HG03095 (cell line): Measurements from ENCODE around the gene FLNC.

Source experiments
- ATAC-seq: cut with Tn5 transposase; IDR thresholded peaks from one replicate; pipeline ENCODE4 v1.9.1; 2021; ENCODE audit warnings: moderate library complexity; ENCODE audit not compliant: unreplicated experiment

FLNC gene

DNA sequence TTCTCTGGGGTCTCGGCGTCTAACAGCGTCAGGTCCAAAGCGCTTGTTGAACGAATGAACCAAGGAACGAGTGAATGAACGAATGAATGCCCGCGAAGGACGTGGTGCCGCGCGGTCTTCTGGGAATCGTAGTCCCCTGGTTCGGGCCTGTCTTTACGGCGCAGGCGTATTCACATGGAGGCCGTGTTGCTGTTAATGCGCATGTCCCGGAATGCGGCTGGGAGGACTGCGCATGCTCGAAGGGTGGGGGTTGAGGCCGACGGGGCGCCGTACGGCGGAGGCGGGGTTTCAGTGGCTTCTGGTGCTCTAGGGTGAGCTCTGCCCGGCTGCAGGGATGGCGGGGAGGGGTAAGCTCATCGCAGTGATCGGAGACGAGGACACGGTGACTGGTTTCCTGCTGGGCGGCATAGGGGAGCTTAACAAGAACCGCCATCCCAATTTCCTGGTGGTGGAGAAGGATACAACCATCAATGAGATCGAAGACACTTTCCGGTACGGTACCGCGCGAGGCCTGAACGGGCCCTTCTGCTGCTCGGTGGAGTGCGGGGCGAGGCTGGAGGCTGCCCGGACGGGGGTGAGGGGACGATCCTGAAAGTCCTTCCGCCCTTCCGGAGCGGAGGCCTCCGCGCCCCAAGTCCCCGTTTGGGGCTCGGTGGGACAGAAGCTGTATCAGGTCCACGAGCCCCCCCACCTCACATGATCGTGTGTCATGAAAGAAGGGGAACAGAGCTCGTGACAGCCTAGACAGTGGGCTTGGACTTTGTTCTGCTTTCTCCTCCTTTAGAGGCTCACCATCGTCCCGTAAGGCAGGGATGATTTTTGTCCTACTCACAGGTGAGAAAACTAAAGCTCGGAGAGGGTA, 32.6 kb downstream of the FLNC start, which contains the start of gene ATP6V1F:
Gene ATP6V1F, plus strand, starts transcription at position 286 of the 862 bp plus-strand sequence. Its CDS starts 49 bp downstream, at position 335.
- ATAC-seq, result peak; percentile 76

DNA sequence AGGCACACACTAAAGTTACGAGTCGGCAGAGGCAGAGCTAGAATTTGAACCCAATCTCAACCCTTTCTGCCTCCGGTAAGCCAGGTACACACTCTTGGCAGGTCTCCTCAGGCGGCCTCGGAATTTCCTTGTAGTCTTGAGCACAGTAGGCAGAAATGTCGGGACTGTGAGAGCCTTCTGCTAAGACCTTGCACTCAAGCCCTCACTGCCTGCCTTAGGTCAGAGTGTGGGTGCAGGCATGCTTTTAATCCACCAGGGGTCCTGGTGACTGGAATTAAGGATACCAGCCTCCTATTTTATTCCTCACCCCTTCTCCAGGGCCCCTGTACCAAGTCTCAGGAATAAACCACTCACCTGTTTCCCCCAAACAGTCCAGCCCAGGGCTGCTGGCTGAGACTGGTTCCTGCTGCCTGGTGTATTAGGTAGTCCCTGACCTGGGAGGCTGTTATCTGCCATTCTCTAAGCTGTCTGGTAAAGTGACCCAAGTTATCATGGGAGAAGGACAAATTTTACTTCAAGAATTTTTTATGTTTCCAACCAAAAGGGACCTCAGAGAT, 33.3 kb downstream of the FLNC start:
- ATAC-seq, result peak; percentile 37

DNA sequence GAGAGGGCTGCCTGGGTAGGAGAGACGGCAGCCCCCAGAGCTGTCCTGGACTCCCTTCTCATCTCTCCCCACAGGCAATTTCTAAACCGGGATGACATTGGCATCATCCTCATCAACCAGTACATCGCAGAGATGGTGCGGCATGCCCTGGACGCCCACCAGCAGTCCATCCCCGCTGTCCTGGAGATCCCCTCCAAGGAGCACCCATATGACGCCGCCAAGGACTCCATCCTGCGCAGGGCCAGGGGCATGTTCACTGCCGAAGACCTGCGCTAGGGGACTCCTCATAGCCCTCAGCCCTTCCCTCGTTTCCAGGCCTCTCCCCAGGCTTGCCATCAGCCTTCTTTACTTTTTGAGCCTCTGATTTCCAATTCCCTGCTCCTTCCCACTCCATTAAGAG, 35.1 kb downstream of the FLNC start:
- no peak for ATAC-seq

DNA sequence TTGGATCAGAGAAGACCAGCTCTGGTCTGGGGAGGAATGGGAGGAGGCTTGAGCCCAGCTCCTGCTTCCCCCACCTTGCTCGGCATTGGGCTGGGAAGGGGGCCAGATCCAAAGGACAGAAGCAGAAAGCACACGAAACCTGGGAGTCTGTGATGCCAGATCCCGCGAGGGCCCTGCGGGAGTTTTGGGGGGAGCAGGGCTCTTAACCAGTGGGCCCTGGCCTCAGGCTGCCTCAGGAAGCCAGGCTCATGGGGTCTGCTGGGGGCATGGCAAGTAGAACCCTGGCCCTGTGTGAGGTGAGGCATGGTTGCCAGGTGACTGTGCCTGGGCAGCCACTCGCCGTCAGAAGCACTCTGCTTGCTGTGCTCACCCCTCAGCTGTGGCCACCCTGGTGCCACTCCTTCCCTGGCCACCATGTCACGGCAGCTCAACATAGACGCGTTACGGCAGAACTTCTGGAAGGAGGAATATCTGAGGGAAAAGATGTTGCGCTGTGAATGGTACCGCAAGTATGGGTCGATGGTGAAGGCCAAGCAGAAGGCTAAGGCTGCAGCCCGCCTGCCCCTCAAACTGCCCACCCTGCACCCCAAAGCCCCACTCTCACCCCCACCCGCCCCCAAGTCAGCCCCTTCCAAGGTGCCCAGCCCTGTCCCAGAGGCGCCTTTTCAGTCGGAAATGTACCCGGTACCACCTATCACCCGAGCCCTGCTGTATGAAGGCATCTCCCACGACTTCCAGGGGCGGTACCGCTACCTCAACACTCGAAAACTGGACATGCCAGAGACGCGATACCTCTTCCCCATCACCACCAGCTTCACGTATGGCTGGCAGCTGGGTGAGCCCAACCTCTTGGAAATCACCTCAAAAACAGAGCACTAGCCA, 36.0 kb downstream of the FLNC start:
- ATAC-seq, result no peak

DNA sequence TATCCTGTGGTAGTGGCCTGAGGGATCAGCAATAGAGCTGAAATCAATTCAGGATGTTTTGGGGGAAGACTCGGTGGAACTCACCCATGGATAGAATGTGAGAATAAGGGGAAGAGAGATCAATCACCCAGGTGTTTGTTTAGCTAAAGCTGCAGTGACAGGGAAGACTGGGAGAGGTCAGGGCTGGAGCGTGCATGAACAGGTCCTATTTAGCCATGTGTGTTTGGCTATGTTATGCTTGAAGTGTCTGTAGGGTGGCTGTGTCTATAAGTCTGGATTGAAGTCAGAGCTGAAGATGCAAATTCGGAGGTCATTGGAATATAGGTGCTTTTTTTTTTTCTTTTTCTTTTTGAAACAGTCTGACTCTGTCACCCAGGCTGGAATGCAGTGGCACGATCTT, 37.0 kb downstream of the FLNC start:
- ATAC-seq, result no peak

DNA sequence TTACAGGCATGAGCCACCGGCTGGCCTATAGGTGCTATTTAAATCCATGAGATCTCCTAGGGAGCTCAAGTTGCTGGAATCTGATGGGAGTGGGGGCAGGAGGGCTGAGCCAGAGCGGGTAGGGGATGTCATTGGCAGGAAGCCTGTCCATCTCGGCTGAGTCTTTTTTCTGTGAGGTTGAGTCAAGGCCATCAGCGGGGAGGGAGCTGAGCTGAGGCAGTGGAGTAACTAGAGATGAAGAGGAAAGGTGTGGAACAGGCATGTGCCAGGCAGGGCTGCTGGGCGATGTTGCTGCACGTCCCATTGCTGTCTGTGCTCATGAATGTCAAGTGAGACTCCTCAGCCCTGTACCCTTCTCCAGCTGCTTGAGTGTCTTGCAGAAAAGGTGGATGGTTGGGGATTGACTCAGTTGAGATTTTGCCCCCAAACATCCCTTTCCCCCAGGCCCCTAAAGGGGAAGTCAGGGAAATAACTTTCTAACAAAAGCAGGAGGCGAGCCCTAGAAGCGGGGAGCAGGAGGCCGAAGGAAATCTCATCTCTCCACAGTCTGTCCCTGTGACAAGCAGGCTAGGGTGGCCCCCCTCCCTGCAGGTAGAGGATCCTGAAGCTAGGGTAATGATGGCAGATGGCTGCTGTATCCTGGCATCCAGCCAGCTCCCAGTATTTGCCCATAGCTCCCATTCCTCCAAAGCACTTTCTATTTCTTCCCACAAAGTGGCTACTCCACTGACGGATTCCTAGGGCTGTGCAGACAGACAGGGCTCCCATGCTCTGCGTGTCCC, 37.8 kb downstream of the FLNC start:
- ATAC-seq, result no peak

DNA sequence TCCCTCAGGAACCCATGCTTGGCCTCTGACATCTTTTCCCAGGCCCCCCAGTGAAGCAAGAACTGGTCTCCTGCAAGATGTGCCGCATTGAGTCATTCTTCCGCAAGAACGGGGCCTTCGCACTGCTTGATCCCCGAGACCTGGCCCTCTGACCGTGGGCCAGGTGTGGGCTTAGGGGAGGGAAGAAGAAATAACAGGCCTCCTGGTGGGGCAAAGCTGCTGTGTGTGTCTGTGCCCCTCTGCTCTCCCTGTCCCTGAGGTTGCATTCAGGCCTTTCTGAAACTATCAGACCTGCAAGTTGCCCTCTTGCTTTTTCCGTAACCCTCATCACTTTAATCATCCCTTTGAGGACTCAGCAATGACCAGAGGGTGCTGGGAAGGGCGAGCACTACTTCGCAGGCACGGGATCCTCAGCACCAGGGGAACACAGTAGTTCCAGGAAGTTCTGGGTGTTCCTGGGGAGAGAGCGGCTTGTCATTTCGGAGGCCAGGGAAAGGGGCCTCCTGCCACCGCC, 38.5 kb downstream of the FLNC start:
- ATAC-seq, result no peak

DNA sequence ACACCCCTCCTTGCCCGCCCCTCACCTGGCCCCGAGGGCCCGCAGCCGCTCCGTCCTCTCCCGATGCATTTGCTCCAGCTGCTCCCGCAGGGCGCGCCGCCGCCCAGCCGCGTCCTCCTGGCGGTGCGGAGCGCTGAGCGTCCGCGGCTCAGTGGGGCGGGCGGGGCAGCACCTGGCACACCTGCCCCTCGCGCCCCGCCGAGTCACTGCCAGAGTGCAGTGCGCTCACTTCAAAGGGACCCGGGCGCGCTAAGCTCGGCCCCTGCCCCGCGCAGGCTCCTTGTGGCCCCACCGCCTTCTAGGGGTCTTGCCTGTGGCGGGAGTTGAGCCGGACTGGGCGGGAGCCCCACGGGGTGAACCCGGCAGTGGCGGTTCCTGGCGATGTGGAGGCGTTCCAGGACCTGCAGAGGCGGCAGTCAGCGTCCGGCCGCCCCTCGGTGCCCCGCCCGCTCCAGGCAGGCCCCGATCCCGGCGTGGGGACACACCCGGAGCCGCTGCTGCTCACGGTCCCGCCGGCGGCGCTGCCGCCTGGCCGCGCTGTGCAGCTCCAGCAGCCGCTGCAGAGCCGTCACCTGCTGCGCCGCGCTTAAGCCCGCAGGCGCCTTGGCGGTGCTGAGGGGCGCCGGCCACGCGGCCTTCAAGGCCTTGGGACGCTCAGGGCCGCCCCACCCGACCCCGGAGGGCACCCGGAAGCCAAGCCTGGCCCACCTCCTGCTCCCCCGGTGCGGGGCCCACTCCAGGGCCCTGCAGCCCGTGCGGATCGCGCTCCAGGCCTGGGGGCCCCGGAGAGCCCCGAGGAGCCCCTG, 39.1 kb downstream of the FLNC start:
- peak; percentile 55 for ATAC-seq

DNA sequence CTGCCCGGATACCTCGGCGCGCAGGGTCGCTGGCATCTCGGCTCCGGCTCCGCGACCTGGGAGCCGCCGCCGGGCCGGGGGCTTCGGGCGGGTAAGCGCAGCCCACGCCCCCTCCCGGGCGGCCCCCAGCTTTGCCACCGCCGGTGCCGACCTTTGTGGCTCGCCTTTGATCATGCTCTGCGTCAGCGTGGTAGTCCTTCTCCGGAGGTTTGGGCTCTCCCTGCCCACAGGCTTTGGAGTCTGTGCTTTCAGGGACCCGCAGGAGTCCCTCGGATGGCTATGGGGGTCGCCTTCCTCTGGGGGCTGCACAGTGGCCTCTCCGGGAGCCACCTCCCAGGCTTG, 39.7 kb downstream of the FLNC start:
- ATAC-seq, result peak; percentile 18

DNA sequence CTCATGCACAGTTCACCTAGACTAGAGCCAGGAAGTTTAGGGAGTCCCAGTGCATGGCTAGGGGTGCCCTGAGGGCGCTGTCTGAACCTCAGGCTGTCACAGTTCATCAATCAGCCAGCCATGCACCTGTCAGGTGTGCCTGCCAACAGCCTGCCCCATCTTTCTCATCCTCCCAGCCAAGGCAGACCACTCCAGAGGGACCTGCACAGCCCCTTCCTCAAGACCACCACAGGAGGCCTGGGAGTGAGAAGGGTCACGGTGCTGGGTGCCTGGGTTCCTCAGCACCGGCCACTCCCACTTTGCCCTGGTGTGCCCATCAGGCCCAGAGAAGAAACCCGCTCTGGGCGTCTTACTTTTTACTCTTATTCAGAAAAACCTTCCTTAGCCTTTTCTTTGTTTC, 40.8 kb downstream of the FLNC start:
- no peak for ATAC-seq

DNA sequence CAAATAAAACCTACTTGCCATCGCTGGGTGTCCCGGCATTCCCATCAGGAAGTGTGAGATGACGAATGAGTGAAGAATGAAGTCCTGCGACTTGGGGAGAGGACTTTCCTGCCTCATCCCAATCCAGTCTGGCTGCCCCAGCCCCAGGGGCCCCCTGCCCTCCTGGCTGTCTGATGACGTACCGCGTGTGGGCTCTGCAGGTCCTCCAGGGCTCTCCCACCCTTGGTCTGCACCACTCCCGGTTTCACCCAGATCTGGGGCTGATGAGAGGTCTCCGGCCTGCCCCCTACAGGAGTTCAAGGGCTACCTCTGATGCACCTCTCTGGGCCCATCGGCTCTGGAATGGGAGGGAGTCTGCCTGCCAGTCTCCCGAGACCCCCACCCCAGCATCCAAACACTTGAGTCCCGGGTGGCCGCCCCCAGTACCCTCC, 42.2 kb downstream of the FLNC start:
- ATAC-seq, result no peak

DNA sequence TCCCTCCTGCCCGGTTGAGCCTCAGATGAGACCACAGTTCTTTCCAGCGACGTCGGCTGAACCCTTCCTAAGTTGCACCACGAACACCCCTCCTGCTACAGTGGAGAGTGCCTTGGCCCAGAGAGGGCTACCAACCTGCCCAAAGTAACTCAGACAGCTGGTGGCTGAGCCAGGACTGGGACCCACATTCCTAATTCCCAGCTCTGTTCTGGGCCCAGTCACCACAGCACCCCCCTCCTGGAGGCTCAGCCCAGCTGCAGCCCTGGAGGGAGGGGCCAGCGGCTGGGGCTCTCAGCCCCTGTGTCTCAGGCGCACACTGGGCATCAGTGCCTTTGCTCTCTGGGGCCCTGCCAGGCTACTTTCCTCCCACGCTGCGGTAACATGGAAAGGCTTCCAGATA, 43.0 kb downstream of the FLNC start:
- no peak for ATAC-seq

DNA sequence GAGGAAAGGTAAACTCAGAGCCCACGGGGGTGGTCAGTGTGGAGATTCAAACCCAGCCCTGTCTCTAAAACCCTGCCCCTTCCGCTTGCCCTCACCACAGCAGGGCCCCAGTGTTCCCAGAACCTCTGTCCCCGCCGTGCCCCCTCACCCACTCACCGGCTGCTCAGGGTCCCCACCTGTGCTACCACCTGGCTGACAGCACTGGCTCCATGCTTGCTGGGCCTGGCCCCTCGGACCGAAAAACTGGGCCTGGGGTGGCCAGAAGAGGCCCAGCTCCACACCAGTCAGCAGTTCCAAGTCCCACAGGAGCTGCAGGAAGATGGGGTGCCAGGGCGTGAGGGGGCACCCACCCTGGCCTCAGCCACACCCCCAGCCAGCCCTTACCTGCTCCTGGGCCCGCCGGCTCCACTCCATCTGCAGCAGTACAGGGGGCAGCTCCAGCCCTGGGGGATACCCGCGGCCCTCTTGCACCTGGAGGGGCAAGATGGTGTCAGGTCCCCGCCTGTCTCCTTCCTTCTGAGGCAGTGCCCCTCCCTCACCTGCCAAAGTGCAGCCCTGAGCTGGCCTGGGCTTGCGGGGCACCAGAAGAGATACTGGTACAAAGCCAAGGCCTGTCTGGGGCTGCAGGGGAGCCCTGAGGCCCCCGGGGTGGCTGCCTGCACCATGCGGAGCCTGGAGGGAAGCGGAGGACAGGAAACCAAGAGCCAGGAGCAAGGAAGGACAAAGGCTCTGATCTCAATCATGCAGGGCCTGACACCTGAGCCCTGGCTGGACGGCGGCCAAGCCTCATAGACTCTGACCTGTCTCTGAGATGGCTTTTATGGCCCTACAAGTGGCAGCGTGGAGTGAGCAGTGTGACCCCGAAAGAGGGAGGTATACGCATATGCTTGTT, 44.2 kb downstream of the FLNC start:
- no peak for ATAC-seq

DNA sequence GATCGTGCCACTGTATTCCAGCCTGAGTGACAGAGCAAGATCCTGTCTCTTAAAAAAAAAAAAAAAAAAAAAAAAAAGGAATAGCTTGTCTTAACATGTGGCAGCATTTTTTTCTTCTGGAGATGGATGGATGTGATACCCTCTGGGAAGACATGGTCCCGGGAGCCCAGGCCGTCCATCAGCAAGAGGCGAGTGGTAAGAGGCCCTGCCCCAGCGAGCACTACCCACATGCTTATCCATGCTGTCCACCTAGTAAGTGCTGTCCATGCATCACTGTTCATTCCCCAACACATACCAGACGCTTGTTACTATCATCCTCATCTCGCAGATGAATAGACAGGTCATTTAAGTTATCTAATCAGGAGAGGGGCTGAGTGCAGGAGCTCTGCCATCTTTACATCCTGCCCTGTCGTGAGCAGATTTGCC, 45.3 kb downstream of the FLNC start:
- no peak for ATAC-seq

DNA sequence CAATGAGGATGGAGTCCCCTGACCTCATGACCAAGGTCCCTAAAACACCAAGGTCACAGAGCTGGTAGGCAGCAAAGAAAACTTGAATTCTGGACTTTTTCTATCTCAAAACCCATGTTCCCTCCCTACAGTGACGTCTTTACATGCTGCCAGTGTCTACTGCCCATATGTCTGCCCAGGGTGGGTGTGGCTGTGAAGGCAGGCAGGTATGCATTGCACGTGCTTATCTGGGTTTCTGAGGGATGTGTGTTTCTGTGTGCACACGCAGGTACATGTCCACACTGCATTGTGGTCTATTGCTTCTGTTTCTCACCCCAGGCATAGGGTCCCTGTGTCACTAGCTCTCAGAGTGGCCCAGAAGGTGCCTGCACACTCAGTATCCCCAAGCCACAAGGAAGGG, 45.9 kb downstream of the FLNC start:
- ATAC-seq, result no peak

DNA sequence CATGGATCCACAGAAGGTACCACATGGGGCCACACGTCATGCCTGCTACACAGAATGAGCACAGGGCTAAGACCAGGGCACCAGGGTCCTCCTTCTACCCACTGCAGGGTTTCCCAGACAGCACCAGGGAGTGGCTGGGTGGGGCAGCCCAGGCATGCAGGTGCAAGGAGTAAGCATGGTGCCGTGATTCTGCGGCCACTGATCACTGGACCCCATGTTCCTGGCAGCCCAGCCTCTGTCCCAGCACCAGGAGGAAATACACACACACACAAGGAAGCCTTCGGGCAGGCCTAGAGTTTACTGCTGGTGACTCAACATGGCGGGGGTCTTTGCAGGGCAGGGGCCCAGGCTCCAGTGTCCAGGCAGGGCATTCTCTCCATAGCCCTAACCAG, 46.4 kb downstream of the FLNC start:
- no peak for ATAC-seq

DNA sequence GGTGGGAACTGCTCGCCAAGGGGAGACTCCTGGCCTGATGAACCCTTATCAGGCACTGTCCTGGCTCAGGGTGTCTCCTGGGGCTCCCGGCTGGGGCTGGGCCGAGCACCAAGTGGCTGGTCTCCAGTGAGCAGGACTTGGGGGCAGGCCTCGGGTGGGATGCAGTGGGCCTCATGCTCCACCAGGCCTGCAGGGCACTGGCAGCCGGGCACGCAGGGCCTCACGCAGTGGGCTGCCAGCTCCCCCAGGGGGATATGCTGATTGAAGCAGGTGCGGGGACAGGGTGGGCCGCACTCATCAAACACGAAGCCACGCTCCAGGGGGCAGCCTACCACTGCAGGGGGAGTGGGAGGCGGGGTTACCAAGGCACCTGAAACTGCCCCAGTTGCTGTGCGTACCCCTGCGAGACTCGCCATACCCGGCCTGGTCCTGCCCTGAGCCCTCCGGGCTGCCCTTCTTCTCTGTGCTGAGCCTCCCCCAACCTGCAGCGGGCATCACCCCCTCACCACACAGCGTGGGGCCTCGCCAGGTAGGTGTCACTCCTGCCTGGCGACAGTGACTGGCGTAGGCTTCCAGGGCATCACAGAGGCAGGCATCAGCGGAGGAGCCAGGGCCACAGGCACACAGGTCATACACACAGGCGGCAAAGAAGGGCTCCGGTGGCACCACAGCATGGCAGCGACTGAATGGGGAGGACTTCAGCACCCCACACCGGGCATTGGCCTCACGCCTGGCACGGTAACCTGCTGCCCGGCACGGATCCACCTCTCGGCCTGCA, 47.0 kb downstream of the FLNC start:
- ATAC-seq, result no peak

DNA sequence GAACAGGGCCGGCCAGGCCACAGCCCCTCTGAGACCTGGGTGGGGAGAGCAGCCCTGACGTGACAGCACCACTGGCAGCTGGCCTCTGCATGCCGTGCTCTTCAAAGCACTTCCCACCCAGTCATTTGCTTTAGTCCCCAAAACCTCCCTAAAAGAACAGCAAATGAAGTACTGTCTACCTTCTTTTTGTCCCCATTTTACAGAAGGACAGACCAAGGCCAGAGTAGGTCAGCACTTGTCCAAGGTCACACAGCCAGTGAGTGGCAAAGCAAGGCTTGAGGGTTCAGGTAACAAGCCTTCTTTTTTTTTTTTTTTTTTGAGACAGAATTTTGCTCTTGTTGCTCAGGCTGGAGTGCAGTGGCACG, 47.5 kb downstream of the FLNC start:
- no peak for ATAC-seq
